ENCODE data around the gene IPMK.

- TF ChIP-seq, protein P1, sequence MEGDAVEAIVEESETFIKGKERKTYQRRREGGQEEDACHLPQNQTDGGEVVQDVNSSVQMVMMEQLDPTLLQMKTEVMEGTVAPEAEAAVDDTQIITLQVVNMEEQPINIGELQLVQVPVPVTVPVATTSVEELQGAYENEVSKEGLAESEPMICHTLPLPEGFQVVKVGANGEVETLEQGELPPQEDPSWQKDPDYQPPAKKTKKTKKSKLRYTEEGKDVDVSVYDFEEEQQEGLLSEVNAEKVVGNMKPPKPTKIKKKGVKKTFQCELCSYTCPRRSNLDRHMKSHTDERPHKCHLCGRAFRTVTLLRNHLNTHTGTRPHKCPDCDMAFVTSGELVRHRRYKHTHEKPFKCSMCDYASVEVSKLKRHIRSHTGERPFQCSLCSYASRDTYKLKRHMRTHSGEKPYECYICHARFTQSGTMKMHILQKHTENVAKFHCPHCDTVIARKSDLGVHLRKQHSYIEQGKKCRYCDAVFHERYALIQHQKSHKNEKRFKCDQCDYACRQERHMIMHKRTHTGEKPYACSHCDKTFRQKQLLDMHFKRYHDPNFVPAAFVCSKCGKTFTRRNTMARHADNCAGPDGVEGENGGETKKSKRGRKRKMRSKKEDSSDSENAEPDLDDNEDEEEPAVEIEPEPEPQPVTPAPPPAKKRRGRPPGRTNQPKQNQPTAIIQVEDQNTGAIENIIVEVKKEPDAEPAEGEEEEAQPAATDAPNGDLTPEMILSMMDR (IDR thresholded peaks at IDR 0.05 in 4 of 5, conservative IDR thresholded peaks at IDR 0.05 in 1 of 5), result no peak
- TF ChIP-seq POLR2A (IDR thresholded peaks at IDR 0.05), result no peak
These were observed 30.5 kb downstream of the IPMK start for GRCh38 chr10:58237014-58237834.

All from gastrocnemius medialis (tissue), 4 donors.